Gastroesophageal sphincter (tissue), 3 donors: ENCODE results near the gene LHFPL2.

Experiments
- CTCF ChIP-seq, 4 experiments: fragments of 200-600 bp in 2 of 4; fragments of 450-650 bp in 2 of 4; sonication (generic) in 1 of 4; IDR thresholded peaks; one replicate each; pipeline ENCODE4 v1.5.1; 2017 to 2019; ENCODE audit warnings: antibody characterized with exemption in 4 of 4, mild to moderate bottlenecking in 2 of 4, moderate library complexity in 2 of 4
- POLR2A ChIP-seq, 2 donors: fragments of 450-650 bp; IDR thresholded peaks; one replicate each; pipeline ENCODE4 v1.6.1; 2017; ENCODE audit warnings: antibody characterized with exemption in 2 of 2, mild to moderate bottlenecking in 2 of 2, moderate library complexity in 1 of 2
- POLR2AphosphoS5 ChIP-seq: sonication (generic); formaldehyde crosslinking; IDR thresholded peaks from one replicate; pipeline ENCODE4 v1.6.1; 2017; ENCODE audit warnings: antibody characterized with exemption

- no peak for TF ChIP-seq CTCF (IDR thresholded peaks at IDR 0.05)
- no peak for TF ChIP-seq POLR2A (IDR thresholded peaks at IDR 0.05)
- TF ChIP-seq POLR2AphosphoS5, result no peak
Measured at GRCh38 chr5:78578015-78578414, 70.6 kb downstream of the LHFPL2 start.
